T-helper 1 cell (primary cell): ENCODE measurements around the gene RNF112.

ENCODE experiments used
- DNase-seq, 5 donors: peaks; one replicate each; pipeline ENCODE4 v3.0.0-alpha.2; 2012 to 2020

RNF112 gene

DNA sequence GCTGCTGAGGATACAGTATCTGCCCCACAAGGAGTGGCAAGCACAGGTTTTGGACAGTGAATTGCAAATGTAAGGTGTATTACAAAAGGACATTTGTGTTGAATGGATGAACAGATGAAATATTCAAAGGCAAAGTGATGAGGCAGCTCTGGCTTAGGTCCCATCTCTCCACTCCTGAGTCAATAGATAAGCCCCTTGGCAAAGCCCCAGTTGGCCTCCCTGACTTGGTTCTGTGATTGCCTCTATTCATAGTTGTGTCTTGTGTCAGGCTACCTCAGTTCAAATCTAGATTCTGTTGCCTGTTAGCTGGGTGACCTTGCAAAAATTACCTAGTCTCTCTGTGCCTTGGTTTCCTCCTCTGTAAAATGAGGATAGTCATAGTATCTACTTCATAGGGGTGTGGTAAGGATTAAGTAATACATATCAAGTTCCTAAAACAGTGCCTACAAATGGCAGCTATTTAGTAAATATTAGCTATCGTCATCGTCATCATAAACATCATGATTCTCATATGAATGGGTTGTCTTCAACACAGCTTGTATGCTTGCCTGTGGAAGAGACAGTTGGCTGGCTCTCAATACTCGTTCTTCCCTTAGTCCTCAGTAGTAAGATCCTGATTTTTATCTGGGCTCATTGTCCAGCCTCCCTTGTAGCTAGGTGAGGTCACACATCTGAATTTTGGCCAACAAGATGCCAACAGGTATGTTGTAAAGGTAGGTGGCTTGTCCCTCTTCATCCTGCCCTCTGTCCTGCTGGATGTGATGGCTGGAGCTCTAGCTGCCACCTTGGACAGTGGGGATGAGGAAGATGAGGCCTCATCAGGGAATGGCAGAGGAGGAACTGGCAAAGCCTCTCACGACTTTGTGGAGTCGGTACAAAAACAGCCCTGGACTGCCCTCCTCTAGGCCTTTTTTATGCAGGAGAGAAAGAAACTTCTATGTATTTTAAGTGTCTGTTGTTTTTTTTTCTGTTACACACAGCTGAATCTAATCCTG lies 21.9 kb upstream of the RNF112 start:
- DNase-seq: no peak

- no peak for DNase-seq
Observed at GRCh38 chr17:19390951-19391350, 20.1 kb upstream of the RNF112 start.

DNA sequence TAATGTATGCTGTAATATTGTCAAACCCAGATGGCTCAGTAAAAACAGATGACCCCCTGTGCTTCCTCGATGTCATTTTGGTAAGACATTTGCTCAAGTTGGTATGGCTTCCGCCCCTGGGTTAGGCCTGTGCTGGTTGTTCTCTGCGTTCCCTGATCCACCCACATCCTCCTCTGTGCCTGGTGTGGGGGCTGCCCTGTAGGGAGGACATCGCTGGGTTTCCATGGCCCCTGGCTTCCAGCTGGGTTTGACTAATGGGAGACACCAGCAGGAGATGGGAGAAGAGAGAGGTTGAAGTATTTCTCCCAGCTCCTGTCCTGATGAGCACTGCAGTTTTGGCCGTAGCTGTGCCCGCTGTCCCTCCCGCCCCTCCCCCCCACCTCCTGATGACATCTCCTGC lies 19.6 kb upstream of the RNF112 start:
- DNase-seq: no peak

GRCh38 chr17:19392303-19392702 lies 18.7 kb upstream of the RNF112 start:
- no peak for DNase-seq

DNA sequence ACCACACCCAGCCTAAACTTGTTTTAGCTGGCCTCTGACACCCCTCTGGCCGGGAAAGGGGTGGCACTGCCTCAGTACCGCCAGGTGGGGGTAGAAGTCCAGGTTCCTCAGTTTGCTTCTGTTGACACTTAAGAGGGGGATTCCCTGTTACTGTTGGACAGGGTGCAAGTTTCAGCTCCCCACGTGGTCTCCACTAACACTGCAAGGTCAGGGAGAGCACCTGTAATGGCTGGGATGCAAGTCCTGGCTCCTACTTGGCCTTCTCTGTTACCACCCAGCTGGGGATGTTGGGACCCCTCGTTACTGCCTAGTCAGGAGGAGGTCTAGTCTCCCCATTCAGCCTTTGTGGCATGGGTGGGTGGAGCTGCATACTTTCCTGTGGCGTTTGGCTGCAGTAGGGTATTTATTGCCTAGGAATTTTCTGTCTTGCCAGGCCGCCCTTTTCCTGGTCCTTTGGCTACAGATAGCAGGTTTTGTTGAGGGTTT lies 13.4 kb upstream of the RNF112 start:
- DNase-seq: no peak

- DNase-seq: no peak
Observed at GRCh38 chr17:19398301-19399181, 12.5 kb upstream of the RNF112 start.

- no peak for DNase-seq
Observed at GRCh38 chr17:19399750-19400450, 11.1 kb upstream of the RNF112 start.

GRCh38 chr17:19401321-19402010 lies 9.6 kb upstream of the RNF112 start:
- DNase-seq: no peak

DNA sequence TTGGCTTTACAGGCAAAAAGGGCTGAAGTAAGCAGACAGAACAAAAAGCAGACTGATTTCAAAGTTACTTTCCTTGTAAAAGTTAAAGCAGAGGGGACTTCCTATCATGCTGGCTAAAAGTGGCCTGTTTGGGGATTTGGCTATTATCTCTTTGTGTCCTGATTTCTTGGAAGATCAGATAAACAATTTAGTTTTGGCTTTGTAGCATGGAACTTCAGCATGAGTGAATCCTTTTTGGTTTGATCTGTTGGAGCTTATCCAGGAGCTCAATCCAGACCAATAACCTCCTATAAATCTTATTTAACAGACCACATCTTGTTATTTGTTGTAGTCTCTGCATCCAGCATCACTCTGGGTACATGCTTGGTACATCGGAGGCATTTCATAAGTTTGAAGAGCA lies 8.9 kb upstream of the RNF112 start:
- DNase-seq: no peak

- DNase-seq: no peak
Observed at GRCh38 chr17:19403021-19403420, 8.0 kb upstream of the RNF112 start.

- no peak for DNase-seq
Observed at GRCh38 chr17:19404264-19404663, 6.8 kb upstream of the RNF112 start.

- DNase-seq: no peak
Observed at GRCh38 chr17:19405114-19405513, 5.9 kb upstream of the RNF112 start.

DNA sequence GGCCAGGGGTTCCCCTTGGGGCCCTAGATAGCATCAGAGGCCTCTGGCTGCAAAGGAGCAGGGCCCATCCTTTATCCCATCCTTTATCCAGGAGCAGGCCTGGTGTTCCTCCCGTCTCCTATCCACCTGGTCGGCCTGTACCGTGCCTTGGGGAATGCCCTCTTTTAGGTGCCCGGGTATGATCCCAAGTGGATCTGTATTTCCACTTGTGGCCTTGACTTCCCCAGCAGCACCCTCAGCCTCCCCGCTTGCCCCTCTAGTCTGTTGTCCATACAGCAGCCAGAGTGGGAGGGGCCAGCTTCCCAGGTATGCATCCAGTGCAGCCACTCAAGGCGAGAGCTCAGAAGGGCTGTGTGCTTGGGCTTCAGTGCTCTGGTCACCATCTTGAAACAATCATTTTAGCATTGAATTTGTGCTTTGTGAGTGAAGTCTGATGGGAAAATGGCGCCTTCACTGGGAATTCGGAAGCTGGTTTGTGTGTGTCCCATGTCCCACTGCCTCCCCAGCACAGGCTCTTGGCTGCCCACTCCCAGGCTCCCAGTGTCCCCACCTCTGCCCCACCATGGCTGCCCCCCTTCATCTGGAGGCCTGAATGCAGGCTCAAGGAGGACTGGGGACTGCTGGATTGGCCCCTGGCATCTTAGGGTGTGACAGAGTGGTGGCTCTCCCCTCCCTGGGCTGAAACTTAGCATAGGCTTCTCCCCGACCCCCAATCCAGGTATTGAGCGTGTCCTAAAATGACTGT lies 3.3 kb upstream of the RNF112 start:
- no peak for DNase-seq

- no peak for DNase-seq
Observed at GRCh38 chr17:19408346-19408710, 2.7 kb upstream of the RNF112 start.

- no peak for DNase-seq
Observed at GRCh38 chr17:19409066-19409465, 2.0 kb upstream of the RNF112 start.

- DNase-seq: no peak
Observed at GRCh38 chr17:19409509-19409908, 1.5 kb upstream of the RNF112 start.

DNA sequence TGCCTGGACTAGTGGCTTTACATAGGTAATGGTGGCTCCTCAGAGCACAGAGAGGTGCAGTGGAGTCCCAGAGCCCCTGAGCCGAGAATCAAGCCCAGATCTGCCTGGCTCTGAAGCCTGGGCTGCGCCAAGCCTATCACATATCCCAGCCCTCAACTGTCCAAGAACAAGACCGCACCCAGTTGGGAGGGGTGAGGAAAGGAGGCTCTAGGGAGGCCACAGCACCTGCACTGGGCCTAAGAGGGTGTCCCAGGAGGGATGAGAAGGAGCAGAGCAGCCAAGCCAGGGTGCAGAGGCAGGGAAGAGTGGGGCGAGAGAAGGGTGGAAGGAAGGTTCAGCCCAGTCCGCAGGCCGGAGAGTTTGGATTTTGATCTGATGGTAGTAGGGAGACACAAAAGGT lies 941 bp upstream of the RNF112 start:
- DNase-seq: no peak

GRCh38 chr17:19411631-19412030 lies 599 bp downstream of the RNF112 start:
- DNase-seq: no peak

DNA sequence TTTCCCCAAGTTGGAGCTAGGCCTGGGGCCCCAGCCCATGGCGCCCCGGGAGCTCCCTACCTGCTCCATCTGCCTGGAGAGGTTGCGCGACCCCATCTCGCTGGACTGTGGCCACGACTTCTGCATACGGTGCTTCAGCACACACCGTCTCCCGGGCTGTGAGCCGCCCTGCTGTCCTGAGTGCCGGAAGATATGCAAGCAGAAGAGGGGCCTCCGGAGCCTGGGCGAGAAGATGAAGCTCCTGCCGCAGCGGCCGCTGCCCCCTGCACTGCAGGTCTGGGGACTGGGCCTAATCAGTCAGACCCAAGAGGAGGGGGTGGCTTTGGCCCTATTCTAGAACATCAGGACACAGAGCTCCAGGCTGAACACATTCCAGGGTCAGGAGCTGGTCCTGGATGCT lies 1.5 kb downstream of the RNF112 start:
- no peak for DNase-seq

DNA sequence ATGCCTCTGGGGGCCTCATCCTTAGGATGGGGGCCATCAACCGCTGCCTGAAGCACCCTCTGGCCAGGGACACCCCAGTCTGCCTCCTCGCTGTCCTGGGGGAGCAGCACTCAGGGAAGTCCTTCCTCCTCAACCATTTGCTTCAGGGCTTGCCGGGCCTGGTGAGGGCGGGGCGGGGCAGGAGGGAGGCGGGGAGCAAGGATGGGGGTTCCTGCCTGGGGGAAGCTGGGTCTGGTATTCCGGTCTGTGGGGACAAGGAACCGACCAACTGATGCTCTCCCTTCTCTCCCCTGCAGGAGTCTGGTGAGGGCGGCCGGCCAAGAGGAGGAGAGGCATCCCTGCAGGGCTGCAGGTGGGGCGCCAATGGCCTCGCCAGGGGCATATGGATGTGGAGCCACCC lies 2.0 kb downstream of the RNF112 start:
- DNase-seq: no peak

GRCh38 chr17:19413761-19414160 lies 2.7 kb downstream of the RNF112 start:
- DNase-seq: no peak
